GM19468 (cell line): ENCODE data around the gene SEMA5B.

Experiments used
- ATAC-seq: cut with Tn5 transposase; IDR thresholded peaks from one replicate; pipeline ENCODE4 v1.9.1; 2021; ENCODE audit warnings: mild to moderate bottlenecking, moderate library complexity, moderate number of reproducible peaks; ENCODE audit not compliant: unreplicated experiment; ENCODE audit errors: extremely low read depth

SEMA5B gene

GRCh38 chr3:123061856-123062255, 34.3 kb upstream of the SEMA5B start:
- no peak for ATAC-seq

GRCh38 chr3:123060054-123060453, 32.5 kb upstream of the SEMA5B start:
- ATAC-seq: no peak

- ATAC-seq: no peak
These were observed 30.9 kb upstream of the SEMA5B start for GRCh38 chr3:123058505-123058904.

- ATAC-seq: no peak
These were observed 27.8 kb upstream of the SEMA5B start for GRCh38 chr3:123055352-123055751.

GRCh38 chr3:123054931-123055330, 27.4 kb upstream of the SEMA5B start:
- no peak for ATAC-seq

GRCh38 chr3:123054109-123054778, 26.7 kb upstream of the SEMA5B start:
- no peak for ATAC-seq

GRCh38 chr3:123053107-123053506, 25.5 kb upstream of the SEMA5B start:
- ATAC-seq: no peak

GRCh38 chr3:123050666-123051065, 23.1 kb upstream of the SEMA5B start:
- ATAC-seq: no peak

- no peak for ATAC-seq
These were observed 21.1 kb upstream of the SEMA5B start for GRCh38 chr3:123048480-123049237.

- no peak for ATAC-seq
These were observed 19.4 kb upstream of the SEMA5B start for GRCh38 chr3:123047062-123047319.

GRCh38 chr3:123046262-123047061, 18.9 kb upstream of the SEMA5B start:
- no peak for ATAC-seq

- ATAC-seq: no peak
These were observed 17.6 kb upstream of the SEMA5B start for GRCh38 chr3:123044981-123045763.

- ATAC-seq: no peak
These were observed 14.8 kb upstream of the SEMA5B start for GRCh38 chr3:123042413-123042812.

GRCh38 chr3:123039178-123039577, 11.6 kb upstream of the SEMA5B start:
- ATAC-seq: no peak

GRCh38 chr3:123038751-123039150, 11.2 kb upstream of the SEMA5B start:
- no peak for ATAC-seq

- no peak for ATAC-seq
These were observed 9.4 kb upstream of the SEMA5B start for GRCh38 chr3:123037015-123037375.

- no peak for ATAC-seq
These were observed 8.9 kb upstream of the SEMA5B start for GRCh38 chr3:123036352-123037014.

- ATAC-seq: no peak
These were observed 7.4 kb upstream of the SEMA5B start for GRCh38 chr3:123034996-123035395.

GRCh38 chr3:123034120-123034519, 6.6 kb upstream of the SEMA5B start:
- ATAC-seq: no peak

- ATAC-seq: no peak
These were observed 4.5 kb upstream of the SEMA5B start for GRCh38 chr3:123032057-123032456.
